Hepatic stellate cell (primary cell): ENCODE results near the gene ADIPOQ.
"Not testable (repeated sequence)": the region's sequence is repeated elsewhere in the genome, so short reads cannot be mapped to it uniquely, and the experiment has no call there.

Experiments
- DNase-seq: peaks from one replicate; pipeline ENCODE4 v3.0.0; 2011; ENCODE audit warnings: low spot score

ADIPOQ gene

GRCh38 chr3:186902154-186902553, 59.6 kb downstream of the ADIPOQ start:
- no peak for DNase-seq

- no peak for DNase-seq
Measured at GRCh38 chr3:186902713-186903112, 60.2 kb downstream of the ADIPOQ start.

GRCh38 chr3:186903676-186904075, 61.2 kb downstream of the ADIPOQ start:
- DNase-seq: not testable (repeated sequence)

- not testable (repeated sequence) for DNase-seq
Measured at GRCh38 chr3:186907075-186907474, 64.6 kb downstream of the ADIPOQ start.
